K562 (cell line): ENCODE measurements around the gene LGI4. TPM values are rescaled to one million over a fixed set of nuclear protein-coding genes. Genes with fewer than 3 reads are reported as not detected.
A peak's percentile ranks its signal among the peaks of the same experiment; 100 is the strongest.

Experiments
- ATAC-seq: fragments of 200-7000 bp; cut with Tn5 transposase; 3 replicates; pipeline ENCODE4 v1.9.1; 2020; ENCODE audit warnings: moderate library complexity
- BruUV-seq: library from RNA; stranded (reverse); fragments of 400-500 nt; replicated peaks from 2 replicates; lab custom pipeline; 2021; lab: Mats Ljungman, UMichigan
- CTCF ChIA-PET: fragments of 300-600 bp; formaldehyde crosslinking; extraction: SDS; loops from one replicate; lab custom pipeline; 2021; ENCODE audit warnings: low intra/inter-chr PET ratio; lab: Yijun Ruan, JAX
- POLR2A ChIA-PET: fragments of 300-600, 350-650 bp; sonication (Branson Sonifier 250); formaldehyde crosslinking; extraction: SDS; loops from one replicate; lab custom pipeline; 2021; ENCODE audit warnings: antibody characterized with exemption, inconsistent platforms; lab: Yijun Ruan, JAX
- DNase-seq, 4 experiments: peaks; one replicate each; pipeline versions ENCODE4 v3.0.0 to v3.0.0-alpha.2; 2011 to 2018; ENCODE audit warnings: low spot score in 3 of 4, mixed read lengths in 3 of 4; ENCODE audit errors: extremely low read depth in 1 of 4
- FAIRE-seq: peaks from 2 replicates; lab custom pipeline; 2011; peaks lifted over from hg19 to GRCh38; lab: Jason Lieb, UNC
- H2AFZ ChIP-seq: 2 replicates; pipeline ENCODE4 v1.6.0; 2011; ENCODE audit warnings: low read depth, low read length, control low read depth, inconsistent platforms
- H3K27ac ChIP-seq: fragments of 200-600 bp; 3 replicates; pipeline ENCODE4 v1.8.0; 2011; ENCODE audit warnings: low read depth, mild to moderate bottlenecking, control low read depth, inconsistent platforms, low read length, moderate library complexity, mixed read lengths; ENCODE audit errors: extremely low read depth
- H3K27me3 ChIP-seq, 2 experiments: fragments of 300-600 bp in 1 of 2; 2 replicates in 1 of 2; 3 replicates in 1 of 2; pipeline versions ENCODE4 v1.6.0 to v1.8.0; 2011; ENCODE audit warnings: inconsistent platforms in 2 of 2, low read length in 2 of 2, mild to moderate bottlenecking in 1 of 2, mixed read lengths in 1 of 2, moderate library complexity in 1 of 2; ENCODE audit not compliant: control insufficient read depth in 2 of 2, insufficient read depth in 2 of 2
- H3K36me3 ChIP-seq: fragments of 300-600 bp; 3 replicates; pipeline ENCODE4 v1.8.0; 2011; ENCODE audit warnings: mild to moderate bottlenecking, low read length, inconsistent platforms; ENCODE audit not compliant: control insufficient read depth, insufficient read depth
- H3K4me1 ChIP-seq, 2 experiments: fragments of 200-600 bp in 1 of 2; replicated peaks in 1 of 2; 2 replicates in 1 of 2; 3 replicates in 1 of 2; pipeline versions ENCODE4 v1.5.1 to v1.8.0; 2011; ENCODE audit warnings: inconsistent platforms in 2 of 2, low read length in 2 of 2, mild to moderate bottlenecking in 1 of 2, mixed read lengths in 1 of 2, moderate library complexity in 1 of 2; ENCODE audit not compliant: control insufficient read depth in 2 of 2, insufficient read depth in 2 of 2
- H3K4me2 ChIP-seq: 2 replicates; pipeline ENCODE4 v1.6.1; 2011; ENCODE audit warnings: low read length, control low read depth, inconsistent platforms, mixed read lengths; ENCODE audit not compliant: insufficient read depth
- H3K4me3 ChIP-seq: fragments of 200-600 bp; sonication (generic), shearing (Covaris generic); 2 replicates; pipeline ENCODE4 v1.5.1; 2016; ENCODE audit warnings: control low read depth, inconsistent platforms
- H3K79me2 ChIP-seq: fragments of 200-600 bp; 3 replicates; pipeline ENCODE4 v1.8.0; 2011; ENCODE audit warnings: low read length, inconsistent platforms; ENCODE audit not compliant: control insufficient read depth, insufficient read depth
- H3K9ac ChIP-seq, 2 experiments: 2 replicates each; pipeline versions ENCODE4 v1.6.0 to v1.6.1; 2011; ENCODE audit warnings: low read depth in 2 of 2, low read length in 2 of 2, control low read depth in 1 of 2, inconsistent platforms in 1 of 2, mild to moderate bottlenecking in 1 of 2, mixed read lengths in 1 of 2; ENCODE audit not compliant: insufficient read depth in 1 of 2
- H3K9me1 ChIP-seq: one replicate; pipeline ENCODE4 v1.6.0; 2011; ENCODE audit warnings: inconsistent platforms, mild to moderate bottlenecking, low read length, moderate library complexity; ENCODE audit not compliant: control insufficient read depth, insufficient read depth
- H3K9me3 ChIP-seq: replicated peaks from 2 replicates; pipeline ENCODE4 v1.5.1; 2011; ENCODE audit warnings: low read depth, low read length, inconsistent platforms; ENCODE audit not compliant: control insufficient read depth, insufficient read depth
- H4K20me1 ChIP-seq: replicated peaks from 2 replicates; pipeline ENCODE4 v1.6.1; 2011; ENCODE audit warnings: low read length, inconsistent platforms, mixed read lengths; ENCODE audit not compliant: control insufficient read depth, insufficient read depth
- CHCHD3 ChIP-seq: fragments of 250-450 bp; sonication (Bioruptor Pico); IDR thresholded peaks from 2 replicates; pipeline ENCODE4 v2.1.2; 2022; ENCODE audit warnings: mild to moderate bottlenecking
- NFIC ChIP-seq: fragments of 450-650 bp; IDR thresholded peaks from 2 replicates; pipeline ENCODE4 v1.6.1; 2017; ENCODE audit warnings: mild to moderate bottlenecking, inconsistent platforms
- SAP30 ChIP-seq: fragments of 200-600 bp; sonication (generic); IDR thresholded peaks from 2 replicates; pipeline ENCODE4 v1.6.1; 2012; ENCODE audit warnings: borderline replicate concordance, low read depth, mild to moderate bottlenecking, moderate library complexity, low read length, control low read depth, inconsistent platforms; ENCODE audit not compliant: insufficient read depth, poor library complexity, severe bottlenecking
- ZNF23 ChIP-seq: fragments of 250-450 bp; sonication (Bioruptor Pico); IDR thresholded peaks from 2 replicates; pipeline ENCODE4 v1.4.0; 2020; ENCODE audit warnings: mild to moderate bottlenecking
- WGBS: fragments of 100-300 bp; shearing (Covaris generic); methylation state at CpG from one replicate; pipeline ENCODE4 v1.1.6; 2016; ENCODE audit warnings: low coverage, mixed read lengths; ENCODE audit not compliant: insufficient coverage; ENCODE audit errors: missing lambda C conversion rate; 5-methylcytosine and 5-hydroxymethylcytosine counted together
- in situ Hi-C: fragments of 300-500 bp; cut with MboI; formaldehyde crosslinking; loops from 4 replicates; pipeline ENCODE4 v1.15.0; 2018; ENCODE audit warnings: inconsistent platforms, mixed read lengths
- intact Hi-C: fragments of 100-400 bp; cut with micrococcal nuclease; formaldehyde crosslinking; loops from 2 replicates; pipeline ENCODE4 v1.14.2; 2022
- polyA plus RNA-seq, 8 experiments: library from polyadenylated mRNA; depleted of rRNA in 4 of 8; stranded (reverse) in 5 of 8; unstranded in 3 of 8; fragments of >200 nt; fragmentation: Nextera tagmentation in 2 of 8; fragmentation: Illumina TruSeq in 1 of 8; extraction: Ambion mirVana in 2 of 8; extraction: Trizol in 1 of 8; gene quantifications; 2 replicates each; pipeline versions ENCODE4 v1.2.1 to v1.2.3, GENCODE V29; 2011 to 2014; ENCODE audit warnings: inconsistent platforms in 1 of 8, missing spikeins in 1 of 8
- total RNA-seq, 7 experiments: library from RNA; depleted of rRNA in 6 of 7; stranded (reverse); fragments of >200 nt in 6 of 7; fragmentation: Illumina TruSeq in 2 of 7; extraction: Trizol in 2 of 7; gene quantifications; 2 replicates each; pipeline versions ENCODE4 v1.2.1 to v1.2.3, GENCODE V29; 2011 to 2021; ENCODE audit warnings: low replicate concordance in 1 of 7
- TF ChIP-seq, protein P1 (sequence below), 2 experiments: fragments of 450-650 bp; formaldehyde crosslinking in 1 of 2; IDR thresholded peaks; 2 replicates each; pipeline versions ENCODE4 v1.4.0 to v1.6.1; 2014 to 2020; ENCODE audit warnings: mild to moderate bottlenecking in 2 of 2, borderline replicate concordance in 1 of 2, low read depth in 1 of 2

Gene LGI4
- total and polyA plus RNA-seq, 9 of the 15 experiments (the other 6 are each of a cell fraction or from before 2014, with no cell fraction given) = 0.14 to 0.30 (median 0.24) TPM; not detected in 4

DNA sequence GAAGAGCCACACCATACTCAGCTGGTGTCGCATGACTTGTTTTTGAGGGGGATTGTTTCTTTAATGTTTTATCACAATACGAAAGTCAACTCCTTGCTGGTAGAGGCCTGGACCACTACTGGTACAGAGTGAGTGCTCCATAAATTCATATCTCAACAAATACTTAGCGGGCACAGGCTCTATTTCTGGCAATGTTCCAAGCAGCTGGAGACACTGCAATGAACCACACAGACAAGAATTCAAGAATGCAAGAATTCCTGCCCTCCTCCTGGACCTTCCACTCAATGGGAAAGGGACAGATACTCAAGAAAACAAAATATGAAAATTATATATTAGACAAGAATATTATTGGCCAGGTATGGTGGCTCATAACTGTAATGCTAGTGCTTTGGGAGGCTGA lies 14.6 kb upstream of the LGI4 start:
- no peaks in the 10 kb centered on the region for H3K27me3 ChIP-seq
- peaks cover 8% of the 10 kb centered on the region; the same call in 2 of the 3 replicates for H3K36me3 ChIP-seq
- no peak overlapping the region for H2AFZ ChIP-seq
- no peak overlapping the region for H3K27ac ChIP-seq
- CTCF ChIA-PET = no interaction called here
- peaks cover 8% of the 10 kb centered on the region for H4K20me1 ChIP-seq
- in situ Hi-C loops = no loop called here
- DNase-seq (no peak), ATAC-seq (no peak), FAIRE-seq (no peak)
- H3K9me1 ChIP-seq = no peaks in the 10 kb centered on the region
- intact Hi-C loops = no loop called here
- no peak overlapping the region for H3K4me2 ChIP-seq
- TF ChIP-seq NFIC (peak; percentile 78), CHCHD3 (no peak)
- WGBS = 84% methylated on average over 3 of the region's 3 CpGs
- H3K9ac ChIP-seq = no peak overlapping the region
- peaks cover 5 to 26% of the 10 kb centered on the region in 2 experiments; a peak in 4 of 5 replicates for H3K4me1 ChIP-seq
- POLR2A ChIA-PET = interaction anchor here (1.1 to 1.2 kb wide), 2 partner anchors 9 to 115 kb away, joined by 4 read pairs; no protein-coding TSS in a partner anchor
- no TSS peak for BruUV-seq
- H3K9me3 ChIP-seq = no peaks in the 10 kb centered on the region
- H3K79me2 ChIP-seq = peaks cover 13% of the 10 kb centered on the region
- no peak overlapping the region for H3K4me3 ChIP-seq

DNA sequence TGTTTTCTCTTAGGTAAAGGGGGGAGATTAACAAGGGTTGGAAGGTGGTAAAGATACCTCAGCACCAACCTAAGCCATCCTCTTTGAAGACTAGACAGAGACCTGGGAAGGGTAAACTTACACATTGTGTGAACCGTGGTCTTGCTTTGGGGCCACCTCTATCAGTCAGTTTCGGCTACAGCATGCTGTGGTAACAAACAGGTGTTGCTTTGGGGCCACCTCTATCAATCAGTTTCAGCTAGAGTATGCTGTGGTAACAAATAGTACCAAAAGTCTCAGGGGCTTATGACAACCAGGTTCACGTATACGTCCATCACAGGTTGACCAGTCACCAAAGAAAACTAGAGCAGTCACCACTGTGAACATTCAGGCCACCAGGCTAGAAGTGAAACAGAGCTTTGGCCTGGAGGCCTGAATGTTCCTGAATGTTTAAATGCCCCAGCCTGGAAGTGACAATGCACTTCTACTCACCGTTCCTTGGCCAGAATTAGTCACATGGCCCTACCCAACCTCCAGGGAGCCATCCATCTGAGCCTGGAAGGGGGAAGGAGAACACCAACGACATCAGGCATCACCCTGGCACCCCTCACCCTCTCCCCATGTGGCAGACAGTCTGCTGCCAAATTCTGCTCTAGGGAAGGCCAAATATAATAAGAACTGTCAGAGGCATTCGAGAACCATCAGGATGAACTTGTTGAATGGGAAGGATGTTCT lies 12.0 kb upstream of the LGI4 start:
- Histone ChIP-seq H3K4me1 (peaks cover 8 to 28% of the 10 kb centered on the region in 2 experiments), H3K4me2 (no peak overlapping the region), H3K27ac (no peak overlapping the region), H3K9me1 (no peaks in the 10 kb centered on the region), H3K79me2 (peaks cover 2% of the 10 kb centered on the region; the same call in 1 of the 3 replicates), H3K9me3 (no peaks in the 10 kb centered on the region), H3K9ac (peak overlapping the region in 1 of 2 experiments; percentile 49; a peak in 1 of 4 replicates), H4K20me1 (peaks cover 12% of the 10 kb centered on the region), H3K36me3 (peaks cover 8% of the 10 kb centered on the region; the same call in 2 of the 3 replicates), H3K4me3 (no peak overlapping the region), H2AFZ (no peak overlapping the region), H3K27me3 (no peaks in the 10 kb centered on the region)
- in situ Hi-C loops (no loop called here), intact Hi-C loops (no loop called here)
- WGBS = 66% methylated on average over 6 of the region's 7 CpGs
- DNase-seq (no peak), ATAC-seq (no peak), FAIRE-seq (peak; percentile 26)
- CTCF ChIA-PET = no interaction called here
- POLR2A ChIA-PET = no interaction called here
- no TSS peak for BruUV-seq
- no peak for TF ChIP-seq ZNF23 (CRISPR knock-in tag)
- TF ChIP-seq, protein P1, sequence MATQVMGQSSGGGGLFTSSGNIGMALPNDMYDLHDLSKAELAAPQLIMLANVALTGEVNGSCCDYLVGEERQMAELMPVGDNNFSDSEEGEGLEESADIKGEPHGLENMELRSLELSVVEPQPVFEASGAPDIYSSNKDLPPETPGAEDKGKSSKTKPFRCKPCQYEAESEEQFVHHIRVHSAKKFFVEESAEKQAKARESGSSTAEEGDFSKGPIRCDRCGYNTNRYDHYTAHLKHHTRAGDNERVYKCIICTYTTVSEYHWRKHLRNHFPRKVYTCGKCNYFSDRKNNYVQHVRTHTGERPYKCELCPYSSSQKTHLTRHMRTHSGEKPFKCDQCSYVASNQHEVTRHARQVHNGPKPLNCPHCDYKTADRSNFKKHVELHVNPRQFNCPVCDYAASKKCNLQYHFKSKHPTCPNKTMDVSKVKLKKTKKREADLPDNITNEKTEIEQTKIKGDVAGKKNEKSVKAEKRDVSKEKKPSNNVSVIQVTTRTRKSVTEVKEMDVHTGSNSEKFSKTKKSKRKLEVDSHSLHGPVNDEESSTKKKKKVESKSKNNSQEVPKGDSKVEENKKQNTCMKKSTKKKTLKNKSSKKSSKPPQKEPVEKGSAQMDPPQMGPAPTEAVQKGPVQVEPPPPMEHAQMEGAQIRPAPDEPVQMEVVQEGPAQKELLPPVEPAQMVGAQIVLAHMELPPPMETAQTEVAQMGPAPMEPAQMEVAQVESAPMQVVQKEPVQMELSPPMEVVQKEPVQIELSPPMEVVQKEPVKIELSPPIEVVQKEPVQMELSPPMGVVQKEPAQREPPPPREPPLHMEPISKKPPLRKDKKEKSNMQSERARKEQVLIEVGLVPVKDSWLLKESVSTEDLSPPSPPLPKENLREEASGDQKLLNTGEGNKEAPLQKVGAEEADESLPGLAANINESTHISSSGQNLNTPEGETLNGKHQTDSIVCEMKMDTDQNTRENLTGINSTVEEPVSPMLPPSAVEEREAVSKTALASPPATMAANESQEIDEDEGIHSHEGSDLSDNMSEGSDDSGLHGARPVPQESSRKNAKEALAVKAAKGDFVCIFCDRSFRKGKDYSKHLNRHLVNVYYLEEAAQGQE (IDR thresholded peaks at IDR 0.05; ENCODE audit: borderline replicate concordance) = no peak
- TF ChIP-seq, protein P1 (CRISPR knock-in tag; IDR thresholded peaks at IDR 0.05; ENCODE audit: low read depth) = no peak
- TF ChIP-seq SAP30 = no peak
